GM19438 (cell line): ENCODE data around the gene SPC25.
"Not testable (repeated sequence)": the region's sequence is repeated elsewhere in the genome, so short reads cannot be mapped to it uniquely, and the experiment has no call there.

Experiments used
- ATAC-seq: cut with Tn5 transposase; IDR thresholded peaks from one replicate; pipeline ENCODE4 v1.9.1; 2021; ENCODE audit warnings: low read depth; ENCODE audit not compliant: unreplicated experiment

SPC25 gene, protein sequence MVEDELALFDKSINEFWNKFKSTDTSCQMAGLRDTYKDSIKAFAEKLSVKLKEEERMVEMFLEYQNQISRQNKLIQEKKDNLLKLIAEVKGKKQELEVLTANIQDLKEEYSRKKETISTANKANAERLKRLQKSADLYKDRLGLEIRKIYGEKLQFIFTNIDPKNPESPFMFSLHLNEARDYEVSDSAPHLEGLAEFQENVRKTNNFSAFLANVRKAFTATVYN

DNA sequence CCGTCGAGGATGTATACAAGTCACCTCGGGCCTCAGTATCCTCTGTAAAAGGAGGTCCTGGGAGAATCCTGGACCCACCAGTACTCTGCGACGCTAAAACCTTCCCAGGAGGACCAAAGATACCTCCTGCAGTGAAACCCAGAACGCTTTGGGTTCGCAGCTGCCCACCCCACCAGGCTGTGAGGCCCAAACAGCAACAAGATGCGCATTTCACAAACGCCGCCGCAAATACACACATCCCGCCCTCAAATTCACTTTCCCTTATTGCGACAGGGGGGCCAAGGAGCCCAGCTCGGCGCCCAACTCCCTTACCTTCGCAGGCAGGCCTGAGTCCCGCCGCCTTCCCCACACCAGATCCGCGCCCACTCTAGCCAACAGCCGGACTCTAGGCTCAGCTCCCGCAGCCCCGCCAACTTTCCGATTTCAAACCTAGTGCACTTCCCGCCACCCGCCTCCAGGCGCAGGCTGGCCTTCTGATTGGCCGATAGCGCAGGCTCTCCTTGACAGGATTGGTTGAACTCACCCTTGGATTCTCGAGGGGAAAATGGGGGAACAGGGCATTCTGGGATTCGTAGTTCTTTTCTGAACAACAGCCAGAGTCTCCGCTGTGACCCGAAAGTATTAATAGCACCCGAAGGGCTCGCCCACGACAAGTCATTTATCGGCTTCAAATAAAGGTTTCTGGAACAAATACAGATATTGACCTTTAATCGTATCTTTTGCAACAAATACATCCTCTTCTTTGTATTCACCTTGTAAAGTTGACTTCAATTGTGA is at the start of gene SPC25:
SPC25 (minus strand) TSS at position 425 of the 777 bp plus-strand sequence. CDS start 911 bp downstream, outside the sequence.
- peak; percentile 99 for ATAC-seq

DNA sequence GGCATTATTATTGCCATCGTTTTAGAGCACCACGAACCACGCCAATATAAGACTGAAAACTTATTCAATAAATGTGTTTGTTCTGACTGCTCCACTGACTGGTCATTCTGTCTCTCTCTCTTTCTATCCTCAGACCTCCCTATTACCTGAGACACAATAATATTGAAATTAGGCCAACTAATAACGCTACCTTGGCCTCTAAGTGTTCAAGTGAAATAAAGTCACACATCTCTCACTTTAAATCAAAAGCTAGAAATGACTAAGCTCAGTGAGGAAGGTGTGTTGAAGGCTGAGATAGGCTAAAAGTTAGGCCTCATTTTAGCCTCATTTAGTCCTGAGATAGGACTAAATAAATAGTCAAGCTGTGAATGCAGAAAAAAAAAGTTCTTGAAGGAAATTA is 49.7 kb upstream of the SPC25 start:
- ATAC-seq = no peak

DNA sequence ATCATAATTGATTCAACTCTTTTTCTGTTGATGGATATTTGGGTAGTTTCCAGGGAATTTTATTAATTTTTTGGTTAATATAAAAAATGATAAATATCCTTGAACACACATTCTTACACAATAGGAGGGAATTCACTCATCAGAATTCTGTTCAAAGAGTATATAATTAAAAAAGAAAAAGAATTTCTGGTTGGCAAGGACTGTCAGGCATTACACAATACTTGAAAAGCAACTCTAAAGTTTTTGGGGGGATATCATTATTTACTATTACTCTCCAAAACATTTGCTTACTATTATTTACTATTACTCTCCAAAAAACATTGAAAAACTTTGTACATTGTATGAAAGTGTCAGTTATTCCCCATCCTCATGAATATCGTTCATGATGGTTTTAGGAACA is 48.8 kb upstream of the SPC25 start:
- ATAC-seq = no peak

DNA sequence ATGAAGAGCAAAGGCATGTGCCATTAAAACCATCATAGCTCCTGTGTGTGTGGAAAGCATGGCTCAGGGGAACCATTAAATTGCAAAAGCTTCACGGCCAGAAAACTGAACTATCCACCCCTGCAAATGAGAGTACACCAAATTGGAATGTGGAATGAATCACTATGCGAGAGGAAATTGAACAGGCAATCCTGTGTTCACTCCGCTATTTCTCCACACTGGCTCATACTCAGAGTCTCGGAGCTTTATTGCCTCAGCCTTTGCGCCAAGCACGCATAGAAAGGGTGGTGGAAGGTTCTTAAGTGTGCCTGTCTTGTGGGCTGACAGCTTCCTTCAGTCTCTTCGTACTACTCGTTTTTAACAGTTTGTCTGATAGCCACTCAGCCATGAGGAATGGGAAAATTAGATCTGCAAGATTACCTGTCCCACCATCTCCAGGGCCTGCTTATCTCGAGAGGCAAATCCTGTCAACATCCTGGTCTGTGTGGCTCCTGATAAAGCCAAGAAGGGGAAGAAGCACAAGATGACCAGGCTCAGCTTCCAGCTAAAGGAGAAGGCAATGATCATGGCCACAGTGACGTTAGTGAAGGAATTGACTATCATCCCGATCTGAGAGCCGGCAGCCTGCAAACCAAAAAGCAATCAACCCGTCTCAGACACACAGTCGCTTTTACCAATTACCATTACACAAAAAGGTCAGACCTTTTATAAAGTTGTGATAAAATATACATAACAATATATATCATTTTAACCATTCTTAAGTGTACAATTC is 45.8 kb upstream of the SPC25 start:
- no peak for ATAC-seq

DNA sequence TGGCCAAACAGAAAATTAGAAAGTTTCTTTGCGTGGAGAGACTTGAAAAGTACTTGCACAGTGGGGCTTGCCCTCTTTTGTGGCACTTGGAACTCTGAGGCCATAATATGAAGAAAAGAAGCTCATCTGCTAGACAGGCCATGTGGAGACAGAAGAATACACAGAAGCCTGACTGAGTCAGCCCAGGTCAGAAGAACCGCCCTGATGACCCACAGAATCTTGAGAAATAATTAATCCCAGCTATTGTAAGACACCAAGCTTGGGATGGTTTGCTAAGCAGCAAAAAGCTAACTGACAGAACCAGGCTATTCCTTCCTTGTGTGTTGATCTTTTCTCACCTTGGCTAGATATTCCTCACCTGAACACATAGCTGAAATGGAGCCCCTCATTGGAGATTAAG is 44.6 kb upstream of the SPC25 start:
- ATAC-seq = no peak

DNA sequence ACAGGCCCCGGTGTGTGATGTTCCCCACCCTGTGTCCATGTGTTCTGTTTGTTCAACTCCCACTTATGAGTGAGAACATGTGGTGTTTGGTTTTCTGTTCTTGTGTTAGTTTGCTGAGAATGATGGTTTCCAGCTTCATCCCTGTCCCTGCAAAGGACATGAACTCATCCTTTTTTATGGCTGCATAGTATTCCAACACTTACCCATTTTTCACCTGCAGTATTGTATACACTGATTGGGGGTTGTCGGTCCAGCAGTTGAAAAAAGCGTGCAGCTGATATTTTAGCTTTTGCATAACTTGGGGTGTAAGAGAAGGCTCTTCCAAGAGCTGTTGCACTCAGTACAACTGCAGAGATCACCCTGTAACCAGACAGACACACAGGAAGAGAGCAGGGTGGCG is 41.9 kb upstream of the SPC25 start:
- ATAC-seq = not testable (repeated sequence)

DNA sequence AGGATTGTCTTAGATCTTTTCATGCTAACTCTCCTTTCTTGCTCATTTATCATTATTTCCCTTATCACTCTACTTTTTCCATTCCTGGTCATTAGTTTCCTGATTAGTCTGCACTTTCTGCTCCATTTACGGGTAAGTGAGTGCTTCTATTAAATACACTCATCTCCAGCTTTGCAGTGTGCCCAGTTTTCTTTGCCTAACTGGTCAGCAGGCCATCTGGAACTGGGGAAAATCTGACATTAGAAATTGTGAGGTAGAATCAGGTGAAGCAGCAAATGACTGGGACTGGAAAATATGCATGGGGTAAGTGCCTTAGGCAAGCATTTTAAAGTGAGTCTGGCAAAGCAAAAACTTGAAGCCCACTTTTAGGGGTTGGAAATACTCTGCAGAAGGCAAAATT is 40.0 kb upstream of the SPC25 start:
- ATAC-seq = no peak

DNA sequence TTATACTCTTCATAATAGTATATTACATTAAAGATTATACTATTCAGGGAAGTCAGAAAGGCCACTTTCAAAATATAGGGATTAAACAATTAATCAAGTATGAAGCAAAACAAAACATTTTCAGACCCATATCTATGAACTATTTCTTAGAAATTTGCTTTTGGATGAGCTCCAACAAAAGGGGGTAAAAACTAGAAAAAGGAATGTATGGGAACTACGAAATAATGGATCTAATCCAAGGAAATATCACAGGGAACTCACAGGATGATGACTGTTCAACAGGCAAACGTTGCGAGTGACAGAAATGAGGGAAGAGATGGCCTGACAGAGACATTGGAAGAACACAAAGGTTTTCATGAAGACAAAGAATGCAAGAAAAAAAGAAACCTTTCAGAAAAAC is 38.8 kb upstream of the SPC25 start:
- ATAC-seq = no peak

DNA sequence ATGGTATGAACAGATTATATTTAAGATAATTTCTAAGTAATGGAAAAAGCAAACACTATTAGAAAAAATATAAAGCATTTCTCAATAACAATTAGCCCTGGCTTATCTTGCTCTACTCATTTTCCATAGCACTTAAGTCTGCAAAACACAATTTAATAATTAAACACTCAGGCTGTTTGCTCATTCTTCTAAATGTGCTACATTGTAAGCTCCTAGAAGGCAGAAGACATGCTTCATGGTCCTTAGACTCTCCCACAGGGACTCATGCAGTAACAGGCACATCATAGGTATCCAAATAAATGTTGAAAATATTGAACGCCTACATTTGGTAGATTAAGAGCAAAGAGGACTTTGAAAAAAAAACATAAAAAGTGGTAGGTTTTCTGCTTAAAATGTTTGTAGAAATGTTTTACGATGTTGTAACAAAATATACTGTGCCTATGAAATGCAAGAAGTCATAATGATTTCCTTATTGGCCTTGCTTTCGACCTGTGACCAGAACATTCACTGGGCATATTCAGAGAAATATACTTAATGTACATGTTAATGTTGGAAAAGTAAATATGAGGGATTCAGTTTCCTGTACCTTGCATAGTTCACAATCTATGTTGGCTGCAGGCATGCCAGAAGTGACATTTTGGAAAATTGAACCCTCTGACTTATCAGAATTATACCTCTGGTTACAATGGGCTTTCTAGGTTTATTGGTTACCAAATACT is 38.0 kb upstream of the SPC25 start:
- ATAC-seq = no peak

DNA sequence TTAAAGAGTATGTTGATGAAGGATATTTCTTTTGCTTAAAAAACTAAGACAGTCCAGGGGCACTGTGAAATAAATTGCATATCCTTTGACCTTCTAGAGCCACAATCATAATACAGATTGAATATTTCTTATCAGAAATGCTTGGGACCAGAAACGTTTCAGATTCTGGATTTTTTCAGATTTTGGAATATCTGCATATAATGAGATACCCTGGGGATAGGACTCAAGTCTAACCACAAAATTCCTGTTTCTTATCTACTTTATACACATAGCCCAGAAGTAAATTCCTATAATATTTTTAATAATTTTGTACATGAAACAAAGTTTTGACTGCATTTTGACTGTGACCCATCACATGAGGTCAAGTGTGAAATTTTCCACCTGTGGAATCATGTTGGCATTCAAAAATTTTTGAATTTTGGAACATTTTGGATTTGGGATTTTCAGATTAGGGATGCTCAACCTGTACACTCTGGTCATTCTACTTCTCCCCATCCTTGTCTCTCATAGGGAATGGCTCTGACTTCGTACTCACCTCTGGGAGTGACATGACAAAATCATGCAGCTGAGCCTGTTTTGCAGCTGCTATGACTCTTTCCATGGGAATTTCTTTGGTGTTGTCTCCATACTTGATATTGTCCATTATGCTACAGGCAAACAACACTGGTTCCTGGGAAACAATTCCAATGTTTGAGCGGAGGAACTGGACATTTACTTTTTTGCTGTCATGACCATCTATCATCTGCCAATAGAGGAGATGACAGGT is 36.6 kb upstream of the SPC25 start:
- no peak for ATAC-seq

DNA sequence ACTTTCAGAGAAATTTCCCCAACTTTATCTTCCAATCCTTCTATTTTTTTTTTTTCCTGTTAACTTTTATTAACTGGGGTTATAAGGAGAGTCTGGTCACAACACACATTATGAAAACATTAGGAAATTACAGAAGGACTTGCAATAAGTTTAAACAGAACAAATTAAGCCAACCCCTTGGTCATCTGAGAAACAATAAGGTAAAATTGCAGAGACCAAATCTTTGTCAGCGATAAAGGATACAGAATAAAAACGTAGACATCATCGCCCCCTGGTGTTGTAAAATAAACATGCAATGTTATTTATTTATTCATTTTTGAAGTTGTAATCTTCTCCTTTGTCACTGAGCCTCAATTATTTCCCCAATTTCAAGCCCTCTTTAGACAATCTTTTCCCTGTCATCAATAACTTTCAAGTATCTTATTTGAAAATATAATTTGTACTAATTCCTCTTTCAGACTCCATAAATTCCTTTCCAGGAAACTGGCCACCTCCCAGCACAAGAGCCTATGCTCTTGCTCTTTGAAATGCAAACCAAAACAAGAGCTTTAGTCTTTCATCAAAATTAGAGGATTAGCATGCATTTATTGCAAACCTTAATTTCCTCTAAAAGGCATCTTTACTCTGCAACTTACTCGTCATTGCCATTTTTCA is 30.4 kb upstream of the SPC25 start:
- ATAC-seq = no peak

DNA sequence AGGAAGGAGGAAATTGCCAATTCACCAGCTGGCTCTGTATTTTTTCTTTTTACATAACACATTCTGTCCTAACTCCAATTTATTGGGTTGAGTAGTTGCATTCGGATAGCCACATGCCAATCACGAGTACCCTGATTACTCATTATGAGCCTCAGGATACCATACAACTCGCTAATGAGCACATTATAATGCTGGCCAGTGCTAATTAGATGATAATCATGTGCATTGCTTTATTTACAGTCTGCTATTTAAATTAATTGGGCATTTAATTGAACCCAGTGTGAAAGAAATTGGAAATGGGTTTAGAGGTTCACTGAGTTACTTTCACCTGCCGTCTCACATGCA is 26.1 kb upstream of the SPC25 start:
- no peak for ATAC-seq

DNA sequence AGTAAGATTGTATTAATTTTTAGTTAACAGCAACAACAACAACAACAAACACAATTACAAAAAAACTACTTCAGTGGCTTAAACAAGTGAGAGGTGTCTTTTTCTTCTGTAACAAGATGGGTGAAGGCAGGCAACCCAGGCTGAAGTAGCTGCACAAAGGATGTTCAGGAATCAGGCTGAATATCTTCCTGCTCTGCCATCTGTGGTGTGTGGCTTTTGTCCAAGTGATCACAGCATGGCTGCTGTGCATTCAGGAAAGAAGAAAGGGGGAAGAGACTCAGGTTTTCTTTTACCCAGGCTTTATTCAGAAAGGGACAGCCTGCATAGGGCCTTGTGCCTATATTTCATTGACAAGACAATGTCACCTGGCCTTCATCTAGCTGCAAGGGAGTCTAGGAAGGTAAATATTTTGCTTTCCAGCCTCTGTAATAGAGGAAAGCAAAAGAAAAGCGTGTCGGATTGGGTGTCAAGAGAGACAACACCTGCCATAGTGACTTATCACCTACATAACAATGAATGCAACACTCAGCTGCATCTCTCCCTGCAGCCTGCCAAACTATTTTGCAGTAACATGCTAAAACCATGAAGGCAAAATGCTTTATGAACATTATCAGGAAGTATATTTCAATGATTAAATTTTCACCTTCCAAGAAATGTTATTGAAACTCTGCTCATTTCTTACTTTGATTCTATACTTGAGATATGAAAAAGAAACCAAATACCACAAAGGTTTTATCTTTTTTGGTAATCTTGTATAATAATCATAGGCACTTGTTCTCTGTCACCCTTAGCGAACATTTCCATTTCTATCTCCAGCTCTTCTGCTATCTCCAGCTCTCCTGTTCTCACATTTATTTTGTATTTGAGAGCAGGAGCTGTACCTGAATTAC is 25.5 kb upstream of the SPC25 start:
- no peak for ATAC-seq

DNA sequence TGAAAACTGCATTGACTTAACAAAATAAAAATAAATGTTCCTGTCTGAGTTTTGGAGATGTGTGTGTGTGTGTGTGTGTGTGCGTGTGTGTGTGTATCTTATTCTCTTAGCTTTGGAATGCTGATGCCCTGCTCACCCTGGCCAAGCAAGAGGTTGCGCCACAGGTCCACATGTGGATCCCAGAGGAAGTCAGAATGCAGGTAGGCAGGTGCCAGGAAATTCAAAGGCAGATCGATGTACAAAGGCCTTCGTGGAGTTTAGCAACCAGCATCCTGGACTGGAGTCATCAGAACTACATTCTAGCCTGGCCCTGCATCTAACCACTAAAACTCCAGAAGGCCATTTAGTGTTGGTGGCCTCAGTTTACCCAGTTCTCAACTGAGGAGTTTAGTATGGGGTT is 23.3 kb upstream of the SPC25 start:
- ATAC-seq = no peak

DNA sequence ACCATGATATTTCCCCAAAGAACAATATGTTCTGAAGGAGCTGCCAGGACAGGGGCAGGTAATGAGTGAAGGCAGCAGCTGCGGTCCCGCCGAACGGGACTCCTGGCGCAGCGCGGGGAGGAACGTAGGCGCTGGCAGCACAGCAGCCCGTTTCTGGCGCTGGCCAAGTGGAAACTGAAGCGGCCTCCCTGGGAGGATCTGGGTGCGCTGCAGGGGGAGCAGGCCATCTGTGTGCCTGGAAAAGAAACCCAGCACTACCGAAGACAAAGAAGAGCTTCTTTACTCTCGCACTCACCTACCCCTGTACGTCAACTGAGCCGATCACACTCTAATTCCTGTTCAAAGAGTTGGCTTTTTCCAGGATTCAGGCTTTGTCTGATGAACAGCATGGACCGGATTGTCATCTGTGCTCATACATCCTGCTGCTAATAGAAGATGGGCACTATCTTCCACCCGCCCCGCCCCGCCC is 22.7 kb upstream of the SPC25 start:
- no peak for ATAC-seq

DNA sequence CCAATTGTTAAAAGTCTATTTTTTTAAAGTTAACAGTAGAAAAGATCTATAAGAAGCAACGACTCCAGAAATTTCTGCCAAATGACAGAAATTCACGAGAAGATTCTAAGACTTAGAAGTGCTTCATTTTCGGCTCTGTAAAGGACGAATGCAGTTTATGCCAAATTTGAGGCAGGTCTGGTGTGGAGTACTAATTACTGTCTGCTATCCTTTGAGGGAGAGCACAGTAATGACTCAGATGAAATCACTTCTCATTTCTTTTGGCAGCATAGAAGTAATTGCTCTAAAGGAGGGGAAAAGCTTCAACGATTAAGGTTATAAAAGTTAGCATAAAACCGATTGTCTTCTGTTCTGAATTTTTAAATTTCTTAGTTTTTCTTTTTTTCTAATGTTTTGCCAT is 22.2 kb upstream of the SPC25 start:
- no peak for ATAC-seq

DNA sequence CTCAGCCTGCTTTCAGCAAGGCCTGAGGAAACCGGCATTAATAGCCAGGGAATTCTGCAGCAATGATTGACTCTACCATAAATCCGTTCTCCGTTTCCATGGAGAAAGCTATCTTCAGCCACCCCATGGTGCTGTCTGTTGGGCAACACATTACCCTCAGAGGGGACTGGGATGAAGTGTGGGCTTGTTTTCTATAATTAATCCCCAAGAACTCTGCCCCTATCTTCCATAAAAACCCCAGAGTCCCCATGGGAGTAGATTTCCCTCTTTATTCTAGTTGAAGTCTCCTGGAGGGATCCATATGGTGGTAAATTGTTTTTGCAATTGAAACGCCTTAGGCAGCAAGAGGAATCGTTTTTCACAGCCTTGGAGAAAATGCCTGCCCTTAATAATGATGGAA is 20.1 kb upstream of the SPC25 start:
- no peak for ATAC-seq

DNA sequence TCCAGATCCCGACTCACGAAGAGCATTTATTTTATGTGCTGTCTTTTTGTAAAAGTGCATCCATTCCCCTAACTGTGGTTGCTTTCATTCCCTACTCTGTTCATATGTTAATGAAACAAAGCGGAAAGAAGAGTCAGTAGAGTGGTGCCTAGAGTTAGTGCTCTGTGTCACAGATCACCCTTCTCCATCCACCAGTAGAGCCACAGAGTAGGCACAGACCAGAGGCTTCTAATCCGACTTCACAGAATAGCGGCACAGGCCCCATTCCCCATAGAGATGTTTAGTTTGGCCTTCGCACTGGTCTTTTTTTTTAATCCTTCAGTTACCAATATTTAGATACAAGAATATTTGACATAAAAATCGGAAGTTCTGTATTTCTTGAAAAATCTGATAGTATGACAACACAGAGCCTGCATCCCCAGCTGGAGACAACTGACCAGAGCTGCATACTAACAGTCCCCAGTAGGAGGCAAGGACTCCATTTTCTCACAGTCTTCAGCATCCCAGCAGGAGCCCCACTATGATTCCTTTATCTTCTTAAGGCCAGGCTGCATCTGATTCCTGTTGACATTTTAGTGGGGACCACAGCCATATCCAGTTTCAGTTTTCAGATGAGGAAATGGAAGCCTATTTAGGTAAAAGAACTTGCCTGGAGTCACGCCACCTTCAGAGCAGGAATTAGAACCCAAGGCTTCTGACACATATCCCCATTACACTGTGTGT is 17.9 kb upstream of the SPC25 start:
- ATAC-seq = no peak
